GF-D8 (cell line): ENCODE results near the gene MRPL41.
"Not testable (repeated sequence)": the region's sequence is repeated elsewhere in the genome, so short reads cannot be mapped to it uniquely, and the experiment has no call there.

Experiments
- DNase-seq: peaks from one replicate; lab custom pipeline; 2025; lab: John Stamatoyannopoulos, UW

The MRPL41 gene

DNA sequence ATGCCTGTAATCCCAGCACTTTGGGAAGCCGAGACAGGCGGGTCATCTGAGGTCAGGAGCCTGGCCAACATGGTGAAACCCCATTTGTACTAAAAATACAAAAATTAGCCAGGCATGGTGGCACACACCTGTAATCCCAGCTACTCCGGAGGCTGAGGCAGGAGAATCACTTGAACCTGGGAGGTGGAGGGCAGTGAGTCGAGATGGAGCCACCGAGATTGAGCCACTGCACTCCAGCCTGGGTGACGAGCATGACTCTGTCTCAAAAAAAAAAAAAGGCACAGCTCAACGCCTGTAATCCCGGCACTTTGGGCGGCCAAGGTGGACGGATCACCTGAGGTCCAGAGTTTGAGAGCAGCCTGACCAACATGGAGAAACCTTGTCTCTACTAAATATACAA, 2.0 kb downstream of the MRPL41 start:
- not testable (repeated sequence) for DNase-seq

DNA sequence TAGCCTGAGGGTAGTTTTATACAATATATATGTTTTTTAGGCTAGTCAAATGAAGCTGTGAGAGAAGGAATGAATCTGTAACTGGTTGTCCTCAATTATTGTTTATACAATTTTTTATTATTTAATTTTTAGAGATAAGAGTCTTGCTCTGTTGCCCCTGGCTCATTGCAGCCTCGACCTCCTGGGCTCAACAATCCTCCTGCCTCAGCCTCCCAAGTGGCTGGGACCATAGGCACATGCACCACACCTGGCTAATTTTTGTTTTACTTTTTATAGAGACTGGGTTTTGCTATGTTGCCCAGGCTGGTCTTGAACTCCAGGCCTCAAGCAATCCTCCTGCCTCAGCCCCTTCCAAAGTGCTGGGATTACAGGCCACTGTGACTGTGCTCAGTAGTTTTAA, 2.7 kb downstream of the MRPL41 start:
- DNase-seq, result no peak

DNA sequence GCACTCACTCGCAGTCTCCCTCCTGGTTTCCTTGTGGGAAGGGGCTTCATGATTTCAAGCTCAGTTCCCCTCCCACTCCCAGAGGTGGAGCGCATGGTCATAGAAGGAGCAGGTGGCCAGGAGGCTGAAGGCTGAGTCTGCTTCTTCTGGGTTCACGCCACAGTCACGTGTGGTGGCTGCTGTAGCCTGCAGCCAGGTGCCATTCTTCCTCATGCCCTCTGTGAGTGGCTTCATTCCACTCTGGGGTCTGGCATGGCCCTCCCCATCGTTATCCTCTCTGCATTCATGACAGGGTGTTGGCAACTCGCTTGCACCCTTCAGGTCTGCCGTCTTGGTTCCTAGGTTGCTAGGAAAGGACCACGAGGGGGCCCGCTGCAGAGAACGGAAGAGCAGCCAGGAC, 3.5 kb downstream of the MRPL41 start:
- no peak for DNase-seq

DNA sequence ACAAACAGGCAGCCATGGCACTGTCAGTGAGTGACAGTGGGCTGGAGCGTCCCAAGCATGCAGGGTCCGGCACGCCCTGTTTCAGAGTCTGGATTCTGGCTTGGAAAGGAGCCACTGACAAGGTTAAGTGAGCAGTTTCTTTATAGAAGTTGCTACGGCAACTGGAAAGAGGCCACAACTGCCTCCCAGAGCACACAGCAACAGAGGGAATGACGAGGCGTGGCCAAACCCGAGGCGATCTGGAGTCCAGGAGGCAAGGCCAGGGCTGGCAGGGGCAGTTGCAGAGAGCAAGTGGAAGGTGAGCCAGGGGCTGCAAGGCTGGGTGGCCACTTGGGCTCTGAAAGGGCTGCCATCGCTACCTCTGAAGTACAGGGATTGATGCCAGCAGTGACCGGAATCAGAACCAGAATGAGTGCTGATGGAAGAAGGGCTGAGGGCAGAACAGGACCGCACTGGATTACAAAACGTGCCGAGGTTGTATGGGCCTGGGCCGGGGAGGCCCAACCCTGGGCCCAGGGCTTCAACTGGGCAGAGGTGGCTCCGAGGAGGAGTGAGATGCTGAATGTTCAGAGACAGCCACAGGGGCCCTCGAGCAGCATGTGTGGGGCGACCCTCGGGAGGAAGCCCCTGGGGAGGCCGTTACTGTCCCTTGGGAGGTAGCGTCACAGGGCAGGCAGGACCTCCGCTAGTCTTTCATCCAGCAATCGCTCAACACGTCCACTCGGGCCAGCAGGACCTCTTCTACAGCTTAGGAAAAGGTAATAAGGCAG, 4.6 kb downstream of the MRPL41 start:
- DNase-seq, result no peak

DNA sequence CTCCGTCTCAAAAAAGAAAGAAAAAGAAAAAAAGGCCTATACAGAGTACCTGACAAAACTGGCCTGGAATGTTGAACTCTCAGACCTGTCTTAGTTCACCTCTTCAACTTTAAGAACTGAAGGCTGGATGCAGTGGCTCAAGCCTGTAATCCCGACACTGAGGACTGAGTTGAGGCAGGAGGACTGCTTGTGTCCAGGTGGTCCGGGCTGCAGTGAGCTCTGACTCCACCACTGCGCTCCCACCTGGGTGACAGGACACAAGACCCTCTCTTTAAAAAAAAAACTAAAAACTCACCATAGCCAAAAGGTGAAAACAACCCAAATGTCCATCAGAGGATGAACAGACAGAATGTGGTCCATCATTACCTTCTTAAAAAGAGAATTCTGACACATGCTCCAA, 6.4 kb downstream of the MRPL41 start:
- no peak for DNase-seq

DNA sequence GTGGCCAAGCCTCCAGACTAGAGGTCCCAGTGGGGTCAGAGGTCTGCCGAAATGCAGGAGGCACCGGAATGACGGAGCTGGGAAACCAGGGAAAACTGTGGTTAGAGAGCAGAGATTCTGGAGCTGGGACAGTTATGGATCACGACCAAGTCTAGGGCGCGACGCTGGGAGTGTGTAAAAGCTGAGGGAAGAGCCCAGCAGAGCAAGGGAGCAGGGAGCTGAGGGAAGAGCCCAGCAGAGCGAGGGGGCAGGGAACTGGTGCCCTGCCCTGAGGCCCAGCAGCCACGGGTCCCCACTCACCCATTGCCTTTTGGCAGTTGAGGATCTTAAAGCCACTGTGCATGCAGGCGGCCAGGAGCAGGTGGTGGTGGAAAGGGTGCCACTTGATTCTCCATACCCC, 12.5 kb downstream of the MRPL41 start:
- DNase-seq, result no peak

- no peak for DNase-seq
Measured at GRCh38 chr9:137564817-137565411, 13.2 kb downstream of the MRPL41 start.

DNA sequence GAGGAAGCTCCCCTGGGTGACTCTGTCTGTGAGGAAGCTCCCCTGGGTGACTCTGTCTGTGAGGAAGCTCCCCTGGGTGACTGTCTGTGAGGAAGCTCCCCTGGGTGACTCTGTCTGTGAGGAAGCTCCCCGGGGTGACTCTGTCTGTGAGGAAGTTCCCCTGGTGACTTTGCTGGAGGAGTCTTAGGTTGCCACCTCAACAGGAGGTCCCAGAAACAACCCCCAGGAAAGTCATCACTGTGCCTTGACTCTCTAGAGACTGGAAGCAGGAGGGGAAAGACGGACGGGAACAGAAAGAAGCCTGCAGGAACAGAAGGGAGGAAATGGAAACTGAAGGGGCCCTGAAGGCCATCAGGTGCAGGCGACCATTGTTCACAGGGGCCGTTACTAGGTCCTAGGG, 16.8 kb downstream of the MRPL41 start:
- not testable (repeated sequence) for DNase-seq

- no peak for DNase-seq
Measured at GRCh38 chr9:137569609-137570203, 18.0 kb downstream of the MRPL41 start.

GRCh38 chr9:137570566-137570965, 18.9 kb downstream of the MRPL41 start:
- DNase-seq, result no peak

DNA sequence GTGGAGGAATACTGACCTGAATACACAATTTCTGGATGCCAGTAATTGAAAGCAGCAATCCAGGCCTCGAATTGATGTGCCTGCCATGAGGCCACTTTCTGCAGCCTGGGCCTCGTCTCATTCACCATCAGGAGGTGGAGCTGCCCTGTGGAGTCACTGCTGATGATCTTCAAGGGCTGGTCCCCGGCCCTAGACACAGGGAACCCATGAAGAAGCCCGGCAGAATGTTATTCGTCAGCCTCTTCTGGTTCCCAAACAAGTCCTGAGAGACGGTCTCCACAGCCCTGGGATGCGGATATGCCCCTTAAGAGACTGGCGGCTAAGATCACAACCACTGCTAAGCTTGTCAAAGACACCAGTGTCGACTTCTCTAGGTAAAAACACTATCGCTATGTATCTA, 22.5 kb downstream of the MRPL41 start:
- no peak for DNase-seq

DNA sequence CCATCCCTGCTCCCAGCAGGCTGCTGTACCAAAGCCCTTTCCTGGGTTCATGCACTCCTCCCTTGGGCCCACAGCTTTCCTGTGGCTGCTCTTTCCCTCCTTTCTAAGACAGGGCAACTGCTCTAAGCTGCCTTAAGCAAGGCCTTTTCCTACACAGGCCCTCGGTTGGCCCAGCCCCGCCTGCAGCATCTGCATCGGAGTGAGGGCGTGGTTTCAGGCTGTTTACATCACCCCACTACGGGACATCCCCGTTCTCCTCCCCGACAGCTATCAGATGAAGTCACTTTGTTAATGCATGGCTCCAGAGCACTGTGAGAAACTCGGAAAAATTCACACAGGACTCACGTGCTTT, 23.7 kb downstream of the MRPL41 start:
- no peak for DNase-seq

DNA sequence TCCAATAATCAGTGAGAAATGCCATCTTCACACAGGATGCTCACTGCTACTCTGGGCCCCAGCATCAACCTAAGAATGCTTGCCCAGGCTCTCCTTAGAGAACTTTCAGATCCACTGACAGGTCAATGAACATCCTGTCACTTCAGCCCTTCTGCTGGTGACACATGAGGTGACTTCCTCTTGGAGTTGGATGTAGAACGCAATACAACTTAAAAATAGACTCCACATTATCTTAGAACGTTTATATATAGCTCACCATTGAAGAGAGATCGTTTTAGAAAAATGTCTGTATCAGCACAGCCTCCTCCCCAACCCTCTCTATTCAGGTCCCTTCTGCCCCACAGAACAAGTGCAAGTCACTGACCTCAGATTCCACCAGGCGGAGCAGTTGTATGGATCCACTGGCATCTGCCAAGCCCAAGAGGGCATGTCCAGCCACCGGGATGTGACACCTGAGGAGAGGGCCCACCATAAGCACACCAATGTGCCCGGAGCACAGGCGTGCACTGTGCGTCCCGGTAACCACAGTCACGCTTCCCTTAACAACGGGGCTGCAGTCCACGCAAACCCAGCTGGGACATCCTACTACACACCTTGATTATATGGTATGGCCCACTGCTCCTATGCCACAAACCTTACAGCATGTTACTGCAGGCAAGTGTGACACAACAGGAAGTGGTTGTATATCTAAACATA, 24.2 kb downstream of the MRPL41 start:
- no peak for DNase-seq

DNA sequence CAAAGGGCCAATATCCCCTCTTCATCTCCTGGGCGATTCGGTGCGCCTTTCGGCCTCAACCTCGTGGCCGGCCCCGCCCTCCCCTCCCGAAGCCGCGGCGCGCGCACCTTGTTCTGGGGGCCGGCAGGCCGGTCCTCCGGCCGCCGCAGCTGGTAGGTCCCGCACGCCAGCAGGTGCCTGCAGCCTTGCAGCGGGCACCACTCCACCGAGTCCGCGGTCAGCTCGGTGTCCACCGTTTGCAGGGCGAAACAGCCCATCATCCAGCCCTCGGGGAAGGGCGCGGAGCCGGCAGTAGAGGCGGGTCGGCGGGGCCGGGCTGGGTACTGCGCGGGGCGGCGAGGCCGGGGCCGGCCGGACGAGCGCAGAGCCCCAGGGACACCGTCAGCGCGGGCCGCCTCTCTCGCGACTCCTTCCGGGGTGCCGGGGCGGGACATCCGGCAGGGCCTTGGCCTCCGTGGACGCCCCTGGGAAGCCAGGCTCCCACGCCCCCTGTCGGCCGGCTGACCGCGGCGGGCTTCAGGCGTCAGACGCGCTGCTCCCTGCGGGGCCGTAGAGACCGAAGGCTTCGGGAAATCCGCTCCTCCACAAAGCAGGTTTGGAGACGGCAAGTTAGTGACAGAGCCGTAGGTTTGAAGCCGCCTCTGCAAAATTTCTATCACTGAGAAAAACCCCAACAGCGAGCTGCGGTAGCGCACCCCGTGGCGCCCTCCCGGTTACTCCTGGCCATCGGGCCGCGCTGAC, 27.0 kb downstream of the MRPL41 start, which contains the start of gene DPH7:
Gene DPH7 (minus strand): TSS at position 408 of the 741 bp plus-strand sequence. CDS start 148 bp downstream, at position 260.
- DNase-seq, result peak; percentile 55

DNA sequence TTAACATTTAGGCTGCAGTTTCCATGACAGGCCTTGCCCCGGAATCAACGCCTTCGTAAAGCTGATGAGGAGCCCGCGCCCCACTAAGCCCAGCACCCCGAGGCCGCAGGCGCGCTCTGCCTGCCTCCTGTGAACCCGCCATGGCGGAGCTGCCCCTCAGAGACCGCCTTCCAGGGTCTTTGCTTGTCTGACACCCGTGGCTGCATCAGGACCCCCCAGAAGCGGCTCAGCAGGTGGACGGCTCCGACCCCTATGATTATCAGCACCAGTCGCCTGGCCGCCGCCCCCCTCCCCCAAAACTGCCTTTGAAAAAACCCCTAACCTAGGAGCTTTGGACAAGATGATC, 27.6 kb downstream of the MRPL41 start:
- no peak for DNase-seq

DNA sequence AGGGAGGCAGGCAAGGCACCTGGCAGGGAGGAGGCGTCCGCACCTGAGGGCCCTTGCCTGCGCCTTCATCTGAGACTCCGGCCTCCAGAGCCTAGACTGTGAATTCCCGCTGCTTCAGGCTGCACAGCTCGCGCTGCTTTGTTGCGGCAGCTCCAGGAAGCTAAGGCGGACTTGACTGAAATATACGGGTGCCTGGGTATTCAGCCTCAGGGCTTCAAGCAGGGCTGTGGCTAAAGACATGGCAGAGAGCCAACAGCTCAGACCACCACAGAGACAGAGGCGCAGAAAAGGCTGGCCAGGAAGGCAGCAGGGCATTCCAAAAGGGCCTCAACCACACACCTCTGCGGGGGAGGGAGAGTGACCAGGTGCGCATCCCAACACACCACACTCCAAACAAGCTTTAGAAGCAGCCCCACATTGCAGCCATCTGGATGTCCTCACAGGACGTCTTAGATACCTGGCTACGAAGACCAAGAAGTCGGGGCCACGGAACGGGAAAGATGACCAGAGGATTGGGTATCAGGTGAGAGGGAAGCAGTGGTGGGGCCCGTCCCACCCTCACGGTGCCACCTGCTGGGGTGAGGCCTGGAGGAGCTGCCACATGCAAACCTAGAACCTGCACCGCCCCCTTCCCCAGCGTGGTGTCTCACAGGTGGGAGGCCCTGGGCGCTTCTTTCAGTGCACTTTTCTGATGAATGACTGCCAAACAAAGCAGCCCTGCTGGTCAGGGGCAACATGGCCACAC, 28.7 kb downstream of the MRPL41 start:
- no peak for DNase-seq

DNA sequence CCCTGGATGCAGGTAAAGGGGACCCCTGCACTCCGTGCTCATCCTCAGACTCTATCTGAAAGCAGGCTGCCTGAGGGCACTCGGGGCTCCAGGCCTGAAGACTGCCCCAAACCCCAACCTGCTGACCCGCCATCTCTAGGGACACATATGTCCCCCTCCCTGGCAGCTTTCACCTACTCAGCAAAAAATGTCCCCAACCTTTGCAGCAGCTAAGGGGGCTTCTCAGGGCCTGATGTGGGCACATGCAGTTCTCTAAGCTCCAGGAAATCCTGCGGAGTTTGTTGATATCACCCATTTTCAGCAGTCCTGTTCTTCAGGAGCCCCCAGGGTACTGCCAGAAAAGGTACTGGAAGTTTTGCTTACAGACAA, 29.3 kb downstream of the MRPL41 start:
- no peak for DNase-seq

- no peak for DNase-seq
Measured at GRCh38 chr9:137581361-137582285, 29.9 kb downstream of the MRPL41 start.

DNA sequence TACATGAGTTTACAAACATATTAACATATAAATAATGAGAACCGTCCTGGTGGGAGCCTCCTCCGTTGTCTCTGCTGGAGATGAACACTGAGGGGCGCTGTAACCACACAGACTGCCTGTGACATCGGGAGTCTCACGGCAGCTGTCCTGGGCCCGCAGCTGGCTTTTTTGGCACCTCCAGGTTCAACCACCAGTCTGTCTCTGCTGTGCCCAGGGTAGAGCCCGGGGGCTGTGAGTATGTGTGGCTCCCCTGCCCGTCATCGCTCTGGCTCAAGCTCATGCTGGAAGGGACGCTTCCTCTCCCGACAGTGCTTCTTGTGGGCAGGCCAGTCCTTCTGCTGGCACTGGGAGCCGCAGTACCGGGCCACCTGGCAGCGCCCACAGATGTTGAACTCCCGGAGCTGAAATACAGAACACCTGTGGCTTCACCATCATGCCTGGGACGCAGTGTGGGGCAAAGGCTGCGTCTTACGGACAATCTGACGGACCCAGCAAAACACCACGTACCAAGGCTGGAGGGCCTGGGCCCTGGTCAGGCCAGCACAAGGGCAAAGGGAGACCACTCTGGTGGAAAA, 30.7 kb downstream of the MRPL41 start:
- DNase-seq, result no peak

- DNase-seq, result no peak
Measured at GRCh38 chr9:137583347-137583746, 31.7 kb downstream of the MRPL41 start.
